ENCODE results near the gene NEBL. TPM values are rescaled to one million over a fixed set of nuclear protein-coding genes. Genes with fewer than 3 reads are reported as not detected.

Gene NEBL
- total RNA-seq, 1 donor from 2014 or later, result 4.6 TPM

GRCh38 chr10:20776384-20777118 lies 120.6 kb downstream of the NEBL start:
- TF ChIP-seq CTCF (conservative IDR thresholded peaks at IDR 0.05; ENCODE audit: low read depth, low read length), result no peak
- no peak for DNase-seq (ENCODE audit: low read depth)

GRCh38 chr10:20771051-20771450 lies 126.1 kb downstream of the NEBL start:
- no peak overlapping the region for H3K4me3 ChIP-seq (ENCODE audit: low read depth, low read length)
- TF ChIP-seq CTCF (conservative IDR thresholded peaks at IDR 0.05; ENCODE audit: low read depth, low read length), result no peak
- DNase-seq (ENCODE audit: low read depth), result no peak

More at GRCh38 chr10:20776384-20777118, 120.6 kb downstream of the NEBL start:
- no peak overlapping the region for H3K4me3 ChIP-seq (ENCODE audit: low read depth, low read length)

- TF ChIP-seq CTCF (conservative IDR thresholded peaks at IDR 0.05; ENCODE audit: low read depth, low read length), result no peak
- H3K4me3 ChIP-seq (ENCODE audit: low read depth, low read length), result no peak overlapping the region
Measured at GRCh38 chr10:20769481-20769880, 127.6 kb downstream of the NEBL start.

GRCh38 chr10:20768843-20769242 lies 128.3 kb downstream of the NEBL start:
- H3K4me3 ChIP-seq (ENCODE audit: low read depth, low read length), result no peak overlapping the region
- TF ChIP-seq CTCF (conservative IDR thresholded peaks at IDR 0.05; ENCODE audit: low read depth, low read length), result peak; percentile 48
- no peak for DNase-seq (ENCODE audit: low read depth)

More at GRCh38 chr10:20769481-20769880, 127.6 kb downstream of the NEBL start:
- no peak for DNase-seq (ENCODE audit: low read depth)

- peak; percentile 37 for DNase-seq (ENCODE audit: low read depth)
- TF ChIP-seq CTCF (conservative IDR thresholded peaks at IDR 0.05; ENCODE audit: low read depth, low read length), result no peak
- no peak overlapping the region for H3K4me3 ChIP-seq (ENCODE audit: low read depth, low read length)
Measured at GRCh38 chr10:20767028-20767427, 130.1 kb downstream of the NEBL start.

- H3K4me3 ChIP-seq (ENCODE audit: low read depth, low read length), result no peak overlapping the region
- DNase-seq (ENCODE audit: low read depth), result no peak
- TF ChIP-seq CTCF (conservative IDR thresholded peaks at IDR 0.05; ENCODE audit: low read depth, low read length), result no peak
Measured at GRCh38 chr10:20765066-20765465, 132.0 kb downstream of the NEBL start.

- DNase-seq (ENCODE audit: low read depth), result no peak
- no peak overlapping the region for H3K4me3 ChIP-seq (ENCODE audit: low read depth, low read length)
- no peak for TF ChIP-seq CTCF (conservative IDR thresholded peaks at IDR 0.05; ENCODE audit: low read depth, low read length)
Measured at GRCh38 chr10:20760460-20760859, 136.7 kb downstream of the NEBL start.
